ENCODE measurements around the gene PTGES. TPM values are rescaled to one million over a fixed set of nuclear protein-coding genes. Genes with fewer than 3 reads are reported as not detected.

PTGES gene
- total and polyA plus RNA-seq, 2 experiments from 2014 or later = 2.8 to 3.6 TPM

- TF ChIP-seq ZNF462 (CRISPR knock-in tag; IDR thresholded peaks at IDR 0.05) = no peak
These were observed 43.2 kb downstream of the PTGES start (continued) for GRCh38 chr9:129709438-129710168.

GRCh38 chr9:129708793-129709192 lies 44.0 kb downstream of the PTGES start:
- Histone ChIP-seq H3K9me2 (ENCODE audit: insufficient read depth) (no peaks in the 10 kb centered on the region), H3K36me3 (ENCODE audit: insufficient read depth) (no peaks in the 10 kb centered on the region), H3F3A (replicated peaks; ENCODE audit: low read depth) (no peaks in the 10 kb centered on the region), H3K79me2 (replicated peaks; ENCODE audit: insufficient read depth) (no peaks in the 10 kb centered on the region), H4K20me1 (replicated peaks; ENCODE audit: insufficient read depth) (no peaks in the 10 kb centered on the region), H3K4me2 (no peak overlapping the region), H3K27me3 (ENCODE audit: insufficient read depth) (no peaks in the 10 kb centered on the region), H3K4me3 (no peak overlapping the region), H3K27ac (ENCODE audit: low read depth) (no peak overlapping the region), H2AFZ (no peak overlapping the region), H3K4me1 (ENCODE audit: insufficient read depth) (peaks cover 14% of the 10 kb centered on the region)
- DNase-seq (ENCODE audit: low spot score) (no peak), ATAC-seq (no peak)
- H3K27ac Mint-ChIP-seq = no peak overlapping the region
- H3K36me3 Mint-ChIP-seq (ENCODE audit: low read depth) = no peaks in the 10 kb centered on the region
- H3K9me3 Mint-ChIP-seq = no peaks in the 10 kb centered on the region
- H3K4me1 Mint-ChIP-seq = peaks cover 11% of the 10 kb centered on the region
- TF ChIP-seq CTCF (conservative IDR thresholded peaks at IDR 0.05; ENCODE audit: low read depth in 2 of 2) = no peak
- TF ChIP-seq CREB1 (CRISPR knock-in tag; IDR thresholded peaks at IDR 0.05; ENCODE audit: low read depth) = no peak
- TF ChIP-seq REST (IDR thresholded peaks at IDR 0.05; ENCODE audit: unreplicated experiment) = no peak
- H3K4me3 Mint-ChIP-seq = no peak overlapping the region
- peaks cover 2% of the 10 kb centered on the region for H3K27me3 Mint-ChIP-seq (ENCODE audit: insufficient read depth, low read depth, poor library complexity)

All from GM23338 (cell line).